GM12878 (cell line): ENCODE data around the gene NTF4. TPM values are rescaled to one million over a fixed set of nuclear protein-coding genes. Genes with fewer than 3 reads are reported as not detected.

Experiments
- ATF7 ChIP-seq: fragments of 450-650 bp; IDR thresholded peaks from 2 replicates; pipeline ENCODE4 v1.6.1; 2016; ENCODE audit warnings: low read depth, mild to moderate bottlenecking
- CBX3 ChIP-seq: fragments of 200-600 bp; sonication (generic); IDR thresholded peaks from 2 replicates; pipeline ENCODE4 v1.6.1; 2016; ENCODE audit warnings: low read depth, borderline replicate concordance
- E2F4 ChIP-seq: IDR thresholded peaks from 2 replicates; pipeline ENCODE4 v1.6.1; 2012; ENCODE audit warnings: low read depth, low read length, improper control_type of control experiment
- EGR1 ChIP-seq, 2 experiments: IDR thresholded peaks; 1 replicate in 1 of 2; 2 replicates in 1 of 2; pipeline ENCODE4 v1.6.1; 2011 to 2012; ENCODE audit warnings: low read depth in 2 of 2, low read length in 2 of 2, borderline replicate concordance in 1 of 2, mild to moderate bottlenecking in 1 of 2, moderate library complexity in 1 of 2
- FOXM1 ChIP-seq: IDR thresholded peaks from 2 replicates; pipeline ENCODE4 v1.6.1; 2012; ENCODE audit warnings: low read depth, mild to moderate bottlenecking, inconsistent platforms, low read length, moderate library complexity
- HDAC6 ChIP-seq: fragments of 200-600 bp; sonication (generic); IDR thresholded peaks from one replicate; pipeline ENCODE4 v1.8.0; 2017; ENCODE audit warnings: antibody characterized with exemption; ENCODE audit not compliant: unreplicated experiment
- KLF5 ChIP-seq: fragments of 450-650 bp; IDR thresholded peaks from 2 replicates; pipeline ENCODE4 v1.6.1; 2014; ENCODE audit warnings: mild to moderate bottlenecking; ENCODE audit not compliant: partially characterized antibody
- MLLT1 ChIP-seq: fragments of 450-650 bp; IDR thresholded peaks from 2 replicates; pipeline ENCODE4 v1.6.1; 2016; ENCODE audit warnings: mild to moderate bottlenecking
- NR2F1 ChIP-seq: fragments of 450-650 bp; conservative IDR thresholded peaks from 2 replicates; pipeline ENCODE4 v1.6.1; 2017; ENCODE audit warnings: mild to moderate bottlenecking
- POLR2A ChIP-seq: IDR thresholded peaks from 2 replicates; pipeline ENCODE4 v1.6.1; 2011; ENCODE audit warnings: low read depth, mild to moderate bottlenecking, low read length
- POU2F2 ChIP-seq: IDR thresholded peaks from 3 replicates; pipeline ENCODE4 v1.6.1; 2011; ENCODE audit warnings: low read depth, mild to moderate bottlenecking, low read length, borderline replicate concordance
- PRDM15 ChIP-seq: fragments of 450-650 bp; formaldehyde crosslinking; IDR thresholded peaks from 2 replicates; pipeline ENCODE4 v1.4.0; 2020; ENCODE audit warnings: mild to moderate bottlenecking, moderate library complexity
- RAD21 ChIP-seq: IDR thresholded peaks from 2 replicates; pipeline ENCODE4 v1.6.1; 2011; ENCODE audit warnings: mild to moderate bottlenecking, low read depth, low read length, moderate library complexity; ENCODE audit not compliant: insufficient read depth
- RB1 ChIP-seq: fragments of 450-650 bp; formaldehyde crosslinking; IDR thresholded peaks from 2 replicates; pipeline ENCODE4 v1.6.1; 2017; ENCODE audit warnings: mild to moderate bottlenecking, borderline replicate concordance
- SMC3 ChIP-seq: IDR thresholded peaks from 2 replicates; pipeline ENCODE4 v1.6.1; 2011; ENCODE audit warnings: low read length, improper control_type of control experiment, borderline replicate concordance
- ZBTB40 ChIP-seq: fragments of 450-650 bp; IDR thresholded peaks from 2 replicates; pipeline ENCODE4 v1.6.1; 2016; ENCODE audit warnings: mild to moderate bottlenecking, moderate library complexity, borderline replicate concordance
- polyA plus RNA-seq, 11 experiments: library from polyadenylated mRNA; depleted of rRNA in 4 of 11; unstranded in 6 of 11; stranded (reverse) in 5 of 11; fragments of >200 nt; fragmentation: Nextera tagmentation in 4 of 11; fragmentation: Illumina TruSeq in 1 of 11; extraction: Ambion mirVana in 4 of 11; extraction: Trizol in 1 of 11; gene quantifications; 1 replicate in 1 of 11; 2 replicates in 10 of 11; pipeline versions ENCODE4 v1.2.1 to v1.2.3, GENCODE V29; 2011 to 2016; ENCODE audit warnings: inconsistent platforms in 2 of 11, missing spikeins in 2 of 11, low read depth in 1 of 11
- total RNA-seq, 4 experiments: library from RNA; depleted of rRNA in 3 of 4; stranded (reverse); fragments of >200 nt in 3 of 4; fragmentation: Illumina TruSeq in 1 of 4; extraction: Trizol in 1 of 4; gene quantifications; 2 replicates each; pipeline versions ENCODE4 v1.2.1 to v1.2.3, GENCODE V29; 2013 to 2021

Gene NTF4
- total and polyA plus RNA-seq, 10 of the 15 experiments (the other 5 are each of a cell fraction or from before 2014, with no cell fraction given): not detected

- TF ChIP-seq MLLT1 (no peak), ZBTB40 (no peak), ATF7 (no peak), EGR1 (IDR thresholded peaks at IDR 0.05; ENCODE audit: borderline replicate concordance in 1 of 2, low read depth in 2 of 2, low read length in 2 of 2) (no peak), HDAC6 (no peak), KLF5 (no peak), E2F4 (no peak), POU2F2 (no peak), RAD21 (0 out of 2 replicates have a peak, but pooled peaks have one; percentile 19), CBX3 (no peak), SMC3 (peak; percentile 35; the same call in 1 of the 2 replicates), FOXM1 (no peak), PRDM15 (CRISPR knock-in tag) (no peak), POLR2A (peak; percentile 58), NR2F1 (no peak), RB1 (no peak)
These were observed 42.1 kb upstream of the NTF4 start (continued) for GRCh38 chr19:49106648-49107135.
